NCI-H128 (cell line): ENCODE measurements around the gene CNGA3.

Source experiments
- DNase-seq: peaks from one replicate; lab custom pipeline; 2025; ENCODE audit not compliant: unreplicated experiment; lab: John Stamatoyannopoulos, UW

The CNGA3 gene

GRCh38 chr2:98376996-98377395 lies 30.7 kb downstream of the CNGA3 start:
- DNase-seq = no peak

GRCh38 chr2:98377544-98377943 lies 31.3 kb downstream of the CNGA3 start:
- DNase-seq = no peak

- no peak for DNase-seq
Observed at GRCh38 chr2:98378196-98378595, 31.9 kb downstream of the CNGA3 start.

DNA sequence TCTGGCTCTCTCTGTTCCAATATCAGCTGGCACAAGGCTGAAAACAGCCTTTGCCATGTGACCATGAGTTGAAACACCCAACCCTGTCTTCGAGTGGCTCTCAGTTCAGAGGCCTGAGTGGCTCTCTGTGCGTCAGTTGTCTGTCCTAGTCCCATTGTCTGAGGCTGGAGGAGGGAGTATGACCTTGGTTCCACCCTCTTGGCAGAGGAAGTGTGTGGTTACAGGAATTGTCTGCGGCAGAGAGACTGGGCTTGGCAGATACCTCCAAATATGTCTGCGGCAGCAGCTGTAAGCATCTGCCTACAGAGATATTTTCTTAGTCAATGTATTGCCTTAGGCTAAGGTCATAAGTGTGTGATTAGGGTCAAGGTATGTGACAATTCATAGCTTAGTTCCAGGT lies 32.6 kb downstream of the CNGA3 start:
- peak; percentile 32 for DNase-seq

DNA sequence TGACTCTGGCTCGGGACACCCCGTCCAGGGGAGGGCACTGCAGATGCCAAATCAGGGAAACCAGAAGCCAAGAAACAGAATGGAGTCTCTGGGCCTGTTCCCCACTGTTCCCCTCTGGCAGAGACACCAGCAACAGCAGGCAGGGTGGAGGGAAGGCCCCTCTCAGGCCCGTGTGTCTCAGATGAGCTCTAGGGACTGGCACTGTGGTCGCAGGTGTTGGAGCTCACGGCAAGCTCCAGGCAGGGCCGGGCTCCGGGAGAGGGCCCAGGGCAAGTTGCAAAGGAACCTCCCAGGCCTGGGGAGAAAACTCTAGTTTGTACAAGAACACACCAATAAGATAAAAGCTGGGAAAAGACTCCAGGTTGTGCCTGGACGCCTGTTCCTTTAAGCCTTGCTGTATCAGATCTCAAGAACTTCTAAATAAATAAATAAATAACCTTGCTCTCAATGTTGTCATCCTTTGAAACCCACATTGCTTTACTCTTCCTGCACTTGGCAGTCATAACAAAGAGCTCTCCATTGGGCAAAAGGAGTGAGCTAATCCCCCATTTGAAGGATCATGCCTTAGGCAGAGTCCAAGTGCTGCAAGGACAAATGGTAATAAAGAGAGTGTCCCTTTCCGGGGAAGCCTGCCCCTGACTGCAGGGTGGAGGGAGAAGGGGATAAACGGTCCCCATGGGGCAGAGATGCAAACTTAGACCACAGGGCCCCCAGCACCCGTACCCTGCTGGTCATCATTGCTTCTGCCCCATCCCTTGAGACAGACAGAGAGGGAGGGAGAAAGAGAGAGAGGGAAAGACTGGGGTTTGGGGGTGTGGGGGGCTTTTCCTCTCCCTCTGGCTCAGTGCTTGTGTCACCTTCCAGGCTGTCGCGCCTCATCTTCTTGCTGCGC lies 33.3 kb downstream of the CNGA3 start:
- no peak for DNase-seq

DNA sequence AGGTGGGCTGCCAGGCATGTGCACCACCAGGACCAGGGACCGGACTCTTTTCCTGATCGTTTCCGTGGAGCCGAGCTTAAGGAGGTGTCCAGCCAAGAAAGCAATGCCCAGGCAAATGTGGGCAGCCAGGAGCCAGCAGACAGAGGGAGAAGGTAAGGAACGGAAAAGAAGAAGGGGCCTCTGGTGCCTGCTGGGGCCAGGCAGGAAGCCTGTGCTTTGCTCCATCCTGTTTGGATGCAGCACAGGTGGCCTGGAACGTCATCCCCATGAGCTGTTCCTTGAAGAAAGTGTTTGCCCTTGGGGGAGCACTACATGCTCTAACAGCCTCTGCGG lies 33.9 kb downstream of the CNGA3 start:
- DNase-seq = no peak

DNA sequence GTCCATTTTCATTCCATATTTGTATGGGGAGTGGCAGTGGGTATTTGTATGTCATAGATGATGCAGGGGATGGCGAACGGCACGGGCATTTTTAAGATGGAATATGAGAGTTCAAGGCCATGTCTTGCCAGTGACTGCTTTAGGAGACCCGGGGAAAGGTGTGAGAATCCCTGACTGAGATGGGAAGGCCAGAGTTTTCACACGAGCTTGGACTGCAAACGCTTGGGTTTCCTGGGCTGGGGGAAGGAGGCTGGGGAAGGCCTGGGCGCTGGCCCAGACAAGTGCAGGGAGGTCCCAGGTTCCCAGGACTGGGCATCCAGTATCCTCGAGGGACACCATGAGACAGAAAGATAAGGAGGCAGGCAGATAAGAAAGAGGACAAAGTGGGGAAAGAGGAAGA lies 35.2 kb downstream of the CNGA3 start:
- no peak for DNase-seq

GRCh38 chr2:98382086-98382485 lies 35.8 kb downstream of the CNGA3 start:
- no peak for DNase-seq

DNA sequence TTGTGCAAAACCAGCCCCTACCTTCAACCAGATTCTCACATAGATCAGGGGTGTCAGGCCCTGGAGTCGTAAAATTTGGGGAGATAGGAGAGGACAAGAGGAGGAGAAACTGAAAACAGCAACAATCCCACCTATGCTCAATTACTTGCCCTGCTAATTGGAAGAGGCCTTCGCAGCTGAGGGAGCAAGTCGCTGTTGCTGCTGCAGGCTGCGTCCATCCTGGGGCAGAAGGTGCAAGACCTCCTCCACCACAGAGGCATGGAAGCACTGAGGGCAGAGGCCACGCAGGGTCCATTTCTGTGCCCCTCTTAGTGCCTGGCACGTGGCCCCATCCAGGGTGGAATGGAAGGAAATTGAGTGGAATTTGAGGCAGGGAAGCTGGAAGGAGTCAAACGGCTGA lies 36.5 kb downstream of the CNGA3 start:
- DNase-seq = no peak

DNA sequence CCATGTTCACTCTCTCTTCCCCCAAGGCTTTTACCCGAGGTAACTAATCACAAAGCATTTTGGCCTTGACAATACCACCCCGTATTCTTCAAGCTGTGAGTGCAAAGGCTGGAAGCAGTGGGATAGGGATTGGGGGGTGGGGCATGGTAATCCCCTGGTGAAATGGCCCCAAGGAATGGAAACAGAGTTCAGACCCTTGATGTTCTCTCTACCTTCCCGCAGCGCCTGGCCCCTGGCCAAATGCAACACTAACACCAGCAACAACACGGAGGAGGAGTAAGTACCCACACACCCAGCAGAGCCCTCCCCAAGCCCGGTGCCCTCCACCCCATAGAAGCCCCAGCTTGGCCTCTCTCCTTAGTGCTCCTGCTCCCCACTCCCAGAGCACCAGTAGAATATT lies 36.9 kb downstream of the CNGA3 start:
- no peak for DNase-seq

- peak; percentile 64 for DNase-seq
Observed at GRCh38 chr2:98385050-98385699, 38.9 kb downstream of the CNGA3 start.

DNA sequence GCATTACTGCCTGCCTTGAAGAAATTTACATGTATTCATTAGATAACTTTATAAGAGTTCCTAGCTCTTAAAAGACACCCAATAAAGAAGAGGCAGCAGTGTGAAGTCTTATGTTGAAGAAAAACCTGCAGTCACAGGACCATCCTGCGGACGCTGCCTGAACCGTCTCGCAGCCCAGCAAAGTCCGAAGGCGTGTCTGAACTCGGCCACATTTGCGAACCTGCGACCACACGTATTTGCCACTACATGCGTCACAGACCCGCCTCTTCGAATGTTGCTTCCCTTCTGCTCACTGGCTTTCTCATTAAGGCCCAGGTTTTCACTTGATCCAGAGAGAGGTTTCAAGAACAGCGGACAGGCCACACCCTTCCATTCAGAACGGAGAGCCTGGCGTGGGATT lies 41.2 kb downstream of the CNGA3 start:
- DNase-seq = no peak

GRCh38 chr2:98388081-98388480 lies 41.8 kb downstream of the CNGA3 start:
- no peak for DNase-seq

DNA sequence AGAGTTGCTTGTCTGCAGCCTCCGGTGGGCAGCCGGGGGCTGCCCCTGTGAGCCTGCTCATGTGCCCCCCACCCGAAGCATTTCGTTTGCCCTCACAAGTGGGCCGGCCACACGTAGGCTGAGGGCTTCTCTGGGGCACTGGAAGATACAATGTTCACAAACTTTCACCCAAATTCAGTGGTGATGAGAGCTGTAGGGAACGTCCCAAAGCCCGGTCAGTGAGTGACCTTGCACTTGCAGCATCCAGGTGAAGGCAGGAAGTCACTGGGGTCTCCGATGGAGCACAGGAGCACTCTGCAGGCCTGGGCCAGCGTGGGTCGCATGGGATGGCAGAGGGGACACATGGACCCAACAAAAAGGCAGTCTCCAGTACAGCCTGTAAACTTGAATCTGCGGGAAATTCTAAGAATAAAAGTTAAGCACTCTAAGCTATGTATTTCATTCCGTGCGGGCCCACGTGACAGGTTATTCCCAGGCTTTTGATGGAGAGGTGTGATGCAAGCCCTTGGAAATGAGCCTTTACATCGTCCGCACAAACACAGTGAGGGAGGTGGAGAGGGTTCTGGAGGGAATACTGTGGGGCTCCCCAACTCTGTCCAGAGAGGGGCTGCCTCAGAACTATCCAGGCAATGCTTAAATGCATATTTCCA lies 42.5 kb downstream of the CNGA3 start:
- DNase-seq = no peak

DNA sequence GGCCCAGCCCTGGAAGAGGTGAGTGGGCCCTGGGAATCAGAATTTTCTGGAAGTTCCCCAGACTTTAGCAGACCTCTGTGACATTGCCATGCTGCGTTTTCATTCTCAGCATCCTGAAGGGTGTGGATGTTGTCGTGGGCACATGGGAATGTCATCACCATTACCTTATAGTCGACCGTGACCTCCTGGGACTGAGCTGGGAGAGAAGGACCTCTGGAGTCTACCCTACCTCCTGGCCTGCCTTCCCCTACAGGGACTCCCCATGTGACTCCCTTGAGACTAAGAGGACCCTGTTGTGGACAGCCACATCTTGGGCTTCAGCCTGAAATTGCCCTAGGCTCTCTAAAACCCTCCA lies 43.0 kb downstream of the CNGA3 start:
- no peak for DNase-seq

DNA sequence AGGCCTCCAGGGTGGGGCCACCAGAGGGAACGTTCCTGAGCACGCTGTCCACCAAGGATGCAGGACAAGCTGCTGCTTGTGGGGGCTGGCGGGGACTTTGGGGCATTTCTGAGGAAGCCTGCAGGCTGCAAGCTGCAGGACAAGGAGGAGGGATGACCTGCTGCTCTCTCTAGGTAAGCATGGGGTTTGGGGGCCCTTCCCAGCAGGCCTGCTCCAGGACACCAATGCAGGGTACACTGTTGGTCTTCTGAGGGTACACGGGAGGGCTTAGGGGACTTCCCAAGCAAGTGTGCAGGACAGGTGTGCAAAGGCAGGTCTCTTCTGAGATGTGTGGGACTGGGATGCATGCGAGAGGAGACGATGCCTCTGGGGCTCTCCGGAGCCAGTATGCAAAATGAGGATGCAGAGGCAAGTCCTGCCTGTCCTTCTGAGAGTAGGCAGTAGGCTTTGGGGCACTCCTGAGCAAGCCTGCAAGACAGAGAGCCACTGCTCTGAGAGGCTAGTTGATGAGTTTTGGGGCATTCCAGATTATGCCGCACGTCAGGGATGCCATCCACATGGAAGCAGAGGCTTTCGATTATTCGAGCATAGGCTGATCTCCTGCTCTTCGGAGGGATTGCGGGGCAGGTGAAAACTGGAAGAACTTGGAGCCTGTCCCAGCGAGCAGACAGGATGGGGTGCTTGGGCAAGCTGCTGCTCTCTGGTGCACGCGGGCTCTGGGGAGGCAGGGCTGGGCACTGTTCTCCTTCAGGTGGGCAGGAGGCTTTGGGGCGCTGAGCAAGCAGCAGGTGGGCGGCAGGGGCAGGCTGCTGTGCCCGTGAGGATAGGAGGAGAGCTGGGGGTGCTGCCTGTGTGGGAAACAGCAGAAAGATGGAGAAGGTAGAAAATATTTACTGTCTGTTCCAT lies 44.6 kb downstream of the CNGA3 start:
- no peak for DNase-seq

DNA sequence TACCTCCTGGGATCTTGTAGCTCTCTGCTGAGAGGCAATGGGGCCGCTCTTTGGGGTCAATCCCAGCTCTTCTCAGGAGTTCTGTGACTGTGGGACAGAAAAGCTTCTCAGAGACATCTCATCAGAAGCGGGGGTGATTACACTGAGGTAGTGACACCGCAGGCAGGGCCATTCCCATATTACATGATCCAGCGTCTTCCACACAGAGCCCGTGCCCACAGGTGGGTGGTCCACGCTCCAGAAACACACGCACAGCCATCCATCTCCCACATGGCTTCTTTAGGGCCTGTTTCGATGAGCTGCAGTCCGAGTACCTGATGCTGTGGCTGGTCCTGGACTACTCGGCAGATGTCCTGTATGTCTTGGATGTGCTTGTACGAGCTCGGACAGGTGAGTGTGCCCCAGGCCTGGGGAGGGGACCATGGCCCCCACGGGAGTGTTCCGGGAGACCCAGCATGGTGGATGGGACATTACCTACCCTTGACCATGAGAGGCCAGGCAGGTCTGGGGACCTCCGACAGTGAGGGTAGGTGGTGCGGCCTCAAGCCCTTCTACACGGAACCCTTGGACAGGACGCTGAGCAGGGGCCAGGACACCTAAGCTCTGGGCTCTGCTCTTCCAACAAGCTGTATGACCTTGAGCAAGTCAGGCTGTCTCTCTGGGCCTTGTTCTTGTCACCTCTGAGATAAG lies 45.5 kb downstream of the CNGA3 start:
- no peak for DNase-seq

GRCh38 chr2:98393354-98393753 lies 47.1 kb downstream of the CNGA3 start:
- DNase-seq = no peak

- no peak for DNase-seq
Observed at GRCh38 chr2:98394595-98395153, 48.4 kb downstream of the CNGA3 start.

GRCh38 chr2:98395977-98396376 lies 49.7 kb downstream of the CNGA3 start:
- no peak for DNase-seq
